Nephron (organoid): ENCODE results near the gene SCAI.

Source experiments
- H3K27ac Mint-ChIP-seq, 3 experiments: 2 replicates each; pipeline ENCODE4 v1.8.0; 2020; ENCODE audit warnings: mixed read lengths in 3 of 3, mild to moderate bottlenecking in 2 of 3, moderate library complexity in 1 of 3
- H3K27me3 Mint-ChIP-seq: 2 replicates; pipeline ENCODE4 v1.8.0; 2021; ENCODE audit warnings: low read depth, mild to moderate bottlenecking, moderate library complexity, mixed read lengths
- H3K36me3 Mint-ChIP-seq: 2 replicates; pipeline ENCODE4 v1.8.0; 2020; ENCODE audit warnings: low read depth, mixed read lengths
- H3K4me1 Mint-ChIP-seq: 2 replicates; pipeline ENCODE4 v1.8.0; 2020; ENCODE audit warnings: mixed read lengths
- H3K4me3 Mint-ChIP-seq, 3 experiments: 2 replicates each; pipeline ENCODE4 v1.8.0; 2020; ENCODE audit warnings: mild to moderate bottlenecking in 3 of 3, mixed read lengths in 3 of 3, moderate library complexity in 2 of 3
- H3K9me3 Mint-ChIP-seq: 2 replicates; pipeline ENCODE4 v1.8.0; 2020; ENCODE audit warnings: mixed read lengths
- TF ChIP-seq, protein P1 (sequence below), 3 experiments: fragments of 200-600 bp; sonication (generic); IDR thresholded peaks; one replicate each; pipeline ENCODE4 v1.5.0; 2021; ENCODE audit warnings: antibody characterized with exemption in 3 of 3; ENCODE audit not compliant: unreplicated experiment in 3 of 3

SCAI gene

DNA sequence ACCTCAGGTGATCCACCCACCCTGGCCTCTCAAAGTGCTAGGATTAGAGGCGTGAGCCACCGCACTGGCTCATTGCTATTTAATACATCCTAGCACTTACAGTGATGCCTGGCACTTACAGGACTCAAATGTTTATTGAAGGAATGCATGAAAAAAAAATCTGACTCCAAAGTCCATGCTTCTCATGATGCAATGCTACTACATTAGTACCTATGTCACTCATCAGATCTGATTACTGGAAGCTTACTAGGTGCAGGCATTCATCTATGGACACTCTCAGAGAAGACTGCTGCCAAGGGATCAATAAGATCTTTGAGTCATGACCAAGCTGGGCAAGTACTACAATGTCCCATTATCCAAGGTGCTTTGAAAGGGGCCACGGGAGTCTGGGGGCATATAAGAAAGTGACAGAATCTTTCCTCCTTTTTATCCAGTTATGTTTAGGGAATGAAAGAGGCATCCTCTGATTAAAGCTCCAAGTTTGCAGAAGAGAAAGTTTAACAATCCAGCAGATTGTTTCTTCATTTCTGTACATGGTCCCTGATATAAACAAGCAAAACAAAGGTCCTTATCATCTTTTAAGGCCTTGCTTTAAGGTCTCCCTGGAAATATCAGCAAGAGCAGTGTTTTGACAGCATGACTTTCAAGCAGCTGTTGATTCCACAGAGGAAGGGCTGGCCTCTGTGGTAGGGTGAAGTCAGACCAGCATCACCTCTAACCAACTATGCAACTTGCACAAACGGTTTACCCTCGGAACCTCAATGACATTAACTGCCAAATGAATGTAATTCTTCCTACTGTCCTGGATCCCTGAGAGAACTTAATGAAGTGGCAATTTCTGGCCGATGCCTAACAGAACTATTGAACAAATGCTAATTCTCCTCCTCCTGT lies 245.5 kb downstream of the SCAI start:
- Mint-ChIP-seq H3K4me1 (no peaks in the 10 kb centered on the region), H3K36me3 (peaks cover 45% of the 10 kb centered on the region), H3K27ac (no peak overlapping the region), H3K9me3 (no peaks in the 10 kb centered on the region), H3K27me3 (no peaks in the 10 kb centered on the region), H3K4me3 (no peak overlapping the region)
- TF ChIP-seq, protein P1, sequence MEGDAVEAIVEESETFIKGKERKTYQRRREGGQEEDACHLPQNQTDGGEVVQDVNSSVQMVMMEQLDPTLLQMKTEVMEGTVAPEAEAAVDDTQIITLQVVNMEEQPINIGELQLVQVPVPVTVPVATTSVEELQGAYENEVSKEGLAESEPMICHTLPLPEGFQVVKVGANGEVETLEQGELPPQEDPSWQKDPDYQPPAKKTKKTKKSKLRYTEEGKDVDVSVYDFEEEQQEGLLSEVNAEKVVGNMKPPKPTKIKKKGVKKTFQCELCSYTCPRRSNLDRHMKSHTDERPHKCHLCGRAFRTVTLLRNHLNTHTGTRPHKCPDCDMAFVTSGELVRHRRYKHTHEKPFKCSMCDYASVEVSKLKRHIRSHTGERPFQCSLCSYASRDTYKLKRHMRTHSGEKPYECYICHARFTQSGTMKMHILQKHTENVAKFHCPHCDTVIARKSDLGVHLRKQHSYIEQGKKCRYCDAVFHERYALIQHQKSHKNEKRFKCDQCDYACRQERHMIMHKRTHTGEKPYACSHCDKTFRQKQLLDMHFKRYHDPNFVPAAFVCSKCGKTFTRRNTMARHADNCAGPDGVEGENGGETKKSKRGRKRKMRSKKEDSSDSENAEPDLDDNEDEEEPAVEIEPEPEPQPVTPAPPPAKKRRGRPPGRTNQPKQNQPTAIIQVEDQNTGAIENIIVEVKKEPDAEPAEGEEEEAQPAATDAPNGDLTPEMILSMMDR (IDR thresholded peaks at IDR 0.05; ENCODE audit: unreplicated experiment in 3 of 3): no peak

DNA sequence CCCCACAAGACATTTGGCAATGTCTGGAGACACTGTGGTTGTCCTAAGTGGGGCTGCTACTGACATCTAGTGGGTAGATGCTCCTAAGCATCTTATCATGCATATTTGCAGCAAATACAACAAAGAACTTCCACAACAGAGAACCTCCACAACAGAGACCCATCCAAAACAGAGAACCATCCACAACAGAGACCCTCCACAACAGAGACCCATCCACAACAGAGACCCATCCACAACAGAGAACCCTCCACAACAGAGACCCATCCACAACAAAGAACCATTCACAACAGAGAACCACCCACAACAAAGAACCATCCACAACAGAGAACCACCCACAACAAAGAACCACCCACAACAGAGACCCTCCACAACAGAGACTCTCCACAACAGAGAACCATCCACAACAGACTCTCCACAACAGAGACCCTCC lies 248.6 kb downstream of the SCAI start:
- H3K36me3 Mint-ChIP-seq: peaks cover 51% of the 10 kb centered on the region
- TF ChIP-seq, protein P1 (IDR thresholded peaks at IDR 0.05; ENCODE audit: unreplicated experiment in 3 of 3): peak; percentile 28 to 56 (median 46)
- H3K4me1 Mint-ChIP-seq: no peaks in the 10 kb centered on the region
- H3K9me3 Mint-ChIP-seq: no peaks in the 10 kb centered on the region
- no peak overlapping the region for H3K4me3 Mint-ChIP-seq
- H3K27ac Mint-ChIP-seq: peak overlapping the region; percentile 9 to 48 (median 11)
- no peaks in the 10 kb centered on the region for H3K27me3 Mint-ChIP-seq

DNA sequence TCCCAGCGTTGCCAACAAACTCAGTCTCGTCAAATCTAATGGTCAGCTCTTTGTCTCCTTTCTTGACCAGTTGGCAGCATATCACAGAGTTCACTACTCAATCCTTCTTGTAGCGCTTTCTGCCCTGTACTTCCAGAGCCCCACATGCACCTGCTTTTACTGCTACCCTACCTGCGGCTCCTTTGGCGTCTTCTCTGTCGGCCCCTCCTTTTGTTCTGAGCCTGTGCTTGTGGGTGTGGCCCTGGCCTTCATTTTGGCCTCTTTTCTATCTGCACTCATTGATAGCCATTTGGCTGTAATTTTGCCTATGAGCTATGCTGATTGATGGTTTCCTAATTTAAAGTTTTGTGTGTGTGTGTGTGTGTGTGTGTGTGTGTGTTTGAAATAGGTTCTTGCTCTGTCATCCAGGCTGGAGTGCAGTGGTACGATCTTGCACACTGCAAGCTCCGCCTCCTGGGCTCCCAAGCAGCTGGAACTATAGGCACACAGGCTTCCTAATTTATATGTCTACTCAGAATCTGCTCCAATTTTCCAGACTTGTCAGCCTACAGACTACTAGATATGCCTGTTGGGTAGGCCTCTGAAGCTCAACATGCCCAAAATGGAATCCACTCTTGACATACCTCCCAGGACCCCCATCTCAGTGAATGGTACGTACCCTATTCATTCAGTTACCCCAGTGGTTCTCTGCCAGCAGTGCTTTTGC lies 249.1 kb downstream of the SCAI start:
- Mint-ChIP-seq H3K27me3 (no peaks in the 10 kb centered on the region), H3K36me3 (peaks cover 54% of the 10 kb centered on the region), H3K27ac (peak overlapping the region; percentile 9 to 48 (median 11)), H3K4me1 (no peaks in the 10 kb centered on the region), H3K4me3 (no peak overlapping the region), H3K9me3 (no peaks in the 10 kb centered on the region)
- TF ChIP-seq, protein P1 (IDR thresholded peaks at IDR 0.05; ENCODE audit: unreplicated experiment in 3 of 3): no peak
